ENCODE results near the gene CARS1. TPM values are rescaled to one million over a fixed set of nuclear protein-coding genes. Genes with fewer than 3 reads are reported as not detected.
A peak's percentile ranks its signal among the peaks of the same experiment; 100 is the strongest.

Gene CARS1
- total RNA-seq, 3 donors from 2014 or later, result 40.9 to 61.0 (median 43.3) TPM

- ATAC-seq (no peak), DNase-seq (no peak)
- Histone ChIP-seq H3K4me1 (ENCODE audit: low read depth) (no peaks in the 10 kb centered on the region), H3K9me3 (no peaks in the 10 kb centered on the region), H3K36me3 (ENCODE audit: low read depth) (no peaks in the 10 kb centered on the region), H3K4me3 (no peak overlapping the region)
- intact Hi-C loops (cut with DNase I, micrococcal nuclease), result no loop called here
- TF ChIP-seq CTCF (IDR thresholded peaks at IDR 0.05), result no peak
These were observed 30.9 kb upstream of the CARS1 start for GRCh38 chr11:3087821-3088800.

- Histone ChIP-seq H3K4me1 (ENCODE audit: low read depth) (no peaks in the 10 kb centered on the region), H3K9me3 (no peaks in the 10 kb centered on the region)
- intact Hi-C loops (cut with DNase I, micrococcal nuclease), result no loop called here
These were observed 30.1 kb upstream of the CARS1 start for GRCh38 chr11:3087373-3087772.

GRCh38 chr11:3086671-3087150, 29.5 kb upstream of the CARS1 start:
- H3K9me3 ChIP-seq, result no peaks in the 10 kb centered on the region
- DNase-seq (no peak), ATAC-seq (no peak)
- H3K4me1 ChIP-seq (ENCODE audit: low read depth), result no peaks in the 10 kb centered on the region
- TF ChIP-seq CTCF (IDR thresholded peaks at IDR 0.05), result no peak
- no peak overlapping the region for H3K4me3 ChIP-seq
- intact Hi-C loops (cut with DNase I, micrococcal nuclease), result no loop called here
- no peaks in the 10 kb centered on the region for H3K36me3 ChIP-seq (ENCODE audit: low read depth)

More at GRCh38 chr11:3087373-3087772, 30.1 kb upstream of the CARS1 start:
- Histone ChIP-seq H3K4me3 (no peak overlapping the region), H3K36me3 (ENCODE audit: low read depth) (no peaks in the 10 kb centered on the region)
- no peak for ATAC-seq
- no peak for DNase-seq
- no peak for TF ChIP-seq CTCF (IDR thresholded peaks at IDR 0.05)

- no peak for TF ChIP-seq CTCF (IDR thresholded peaks at IDR 0.05)
- ATAC-seq, result peak; percentile 4
- intact Hi-C loops (cut with DNase I, micrococcal nuclease), result no loop called here
- Histone ChIP-seq H3K4me3 (no peak overlapping the region), H3K36me3 (ENCODE audit: low read depth) (no peaks in the 10 kb centered on the region), H3K4me1 (ENCODE audit: low read depth) (no peaks in the 10 kb centered on the region), H3K9me3 (no peaks in the 10 kb centered on the region)
- no peak for DNase-seq
These were observed 28.9 kb upstream of the CARS1 start for GRCh38 chr11:3086114-3086513.

- ATAC-seq (no peak), DNase-seq (no peak)
- H3K36me3 ChIP-seq (ENCODE audit: low read depth), result no peaks in the 10 kb centered on the region
- no peaks in the 10 kb centered on the region for H3K9me3 ChIP-seq
- TF ChIP-seq CTCF (IDR thresholded peaks at IDR 0.05), result no peak
- intact Hi-C loops (cut with DNase I, micrococcal nuclease), result no loop called here
- H3K4me1 ChIP-seq (ENCODE audit: low read depth), result no peaks in the 10 kb centered on the region
- no peak overlapping the region for H3K4me3 ChIP-seq
These were observed 27.8 kb upstream of the CARS1 start for GRCh38 chr11:3085052-3085451.

Measured in mucosa of descending colon (tissue), 3 donors.